WTC11 (cell line): Measurements from ENCODE around the gene ZBTB7C. TPM values are rescaled to one million over a fixed set of nuclear protein-coding genes. Genes with fewer than 3 reads are reported as not detected.
A peak's percentile ranks its signal among the peaks of the same experiment; 100 is the strongest.

ENCODE experiments used
- ATAC-seq: fragments of 200-7000 bp; cut with Tn5 transposase; 2 replicates; pipeline ENCODE4 v1.10.0; 2021; ENCODE audit warnings: mild to moderate bottlenecking, moderate library complexity
- CTCF ChIA-PET: fragments of 300-600 bp; sonication (Branson Sonifier 250); formaldehyde crosslinking; loops from one replicate; lab custom pipeline; 2021; ENCODE audit warnings: antibody characterized with exemption; lab: Charles Lee
- POLR2A ChIA-PET: fragments of 350-600 bp; sonication (Branson Sonifier 250); formaldehyde crosslinking; loops from one replicate; lab custom pipeline; 2021; ENCODE audit warnings: antibody characterized with exemption; lab: Charles Lee
- DNase-seq: peaks from one replicate; pipeline ENCODE4 v3.0.0; 2021; ENCODE audit warnings: low spot score
- H3K27ac Mint-ChIP-seq: 2 replicates; pipeline ENCODE4 v1.8.0; 2021; ENCODE audit warnings: mixed read lengths
- H3K27me3 Mint-ChIP-seq: 2 replicates; pipeline ENCODE4 v1.8.0; 2021; ENCODE audit warnings: low read depth, mild to moderate bottlenecking, moderate library complexity, mixed read lengths
- H3K36me3 Mint-ChIP-seq: 2 replicates; pipeline ENCODE4 v1.8.0; 2021; ENCODE audit warnings: mixed read lengths
- H3K4me1 Mint-ChIP-seq: 2 replicates; pipeline ENCODE4 v1.8.0; 2022; ENCODE audit warnings: mixed read lengths
- H3K4me3 Mint-ChIP-seq: 2 replicates; pipeline ENCODE4 v1.8.0; 2021; ENCODE audit warnings: mild to moderate bottlenecking, moderate library complexity, mixed read lengths
- H3K9me3 Mint-ChIP-seq: 2 replicates; pipeline ENCODE4 v1.8.0; 2021; ENCODE audit warnings: mixed read lengths
- CBFB ChIP-seq: sonication (generic); formaldehyde crosslinking; IDR thresholded peaks from 2 replicates; pipeline ENCODE4 v1.8.1; 2022; ENCODE audit warnings: mild to moderate bottlenecking, low read depth, missing genetic modification reagents
- ETV6 ChIP-seq: sonication (generic); formaldehyde crosslinking; IDR thresholded peaks from 2 replicates; pipeline ENCODE4 v1.8.1; 2022; ENCODE audit warnings: mild to moderate bottlenecking, missing genetic modification reagents
- FOXJ3 ChIP-seq: sonication (generic); formaldehyde crosslinking; IDR thresholded peaks from 2 replicates; pipeline ENCODE4 v1.9.0; 2021; ENCODE audit warnings: missing genetic modification reagents, mild to moderate bottlenecking, borderline replicate concordance
- GRHL2 ChIP-seq: fragments of 250-450 bp; sonication (Bioruptor Pico); IDR thresholded peaks from 2 replicates; pipeline ENCODE4 v1.8.0; 2022; ENCODE audit warnings: mild to moderate bottlenecking, moderate library complexity; ENCODE audit not compliant: insufficient replicate concordance, severe bottlenecking
- HMGA2 ChIP-seq: fragments of 250-450 bp; sonication (Bioruptor Pico); IDR thresholded peaks from 2 replicates; pipeline ENCODE4 v1.4.0; 2021; ENCODE audit warnings: mild to moderate bottlenecking, moderate library complexity
- IRF2 ChIP-seq: sonication (generic); formaldehyde crosslinking; IDR thresholded peaks from 2 replicates; pipeline ENCODE4 v1.8.0; 2022; ENCODE audit warnings: low read depth, missing genetic modification reagents, borderline replicate concordance
- NFE2L1 ChIP-seq: sonication (generic); formaldehyde crosslinking; IDR thresholded peaks from 2 replicates; pipeline ENCODE4 v1.8.1; 2023; ENCODE audit warnings: missing genetic modification reagents
- OVOL2 ChIP-seq: fragments of 250-450 bp; sonication (Bioruptor Pico); IDR thresholded peaks from 2 replicates; pipeline ENCODE4 v1.9.0; 2021; ENCODE audit warnings: mild to moderate bottlenecking, borderline replicate concordance
- RORB ChIP-seq: fragments of 250-450 bp; sonication (Bioruptor Pico); IDR thresholded peaks from 2 replicates; pipeline ENCODE4 v1.9.0; 2021; ENCODE audit warnings: mild to moderate bottlenecking
- TEAD1 ChIP-seq: sonication (generic); formaldehyde crosslinking; IDR thresholded peaks from 2 replicates; pipeline ENCODE4 v1.8.0; 2022; ENCODE audit warnings: mild to moderate bottlenecking, missing genetic modification reagents
- ZNF232 ChIP-seq: sonication (generic); formaldehyde crosslinking; IDR thresholded peaks from 2 replicates; pipeline ENCODE4 v1.8.0; 2022; ENCODE audit warnings: mild to moderate bottlenecking, missing genetic modification reagents
- ZNF263 ChIP-seq: sonication (generic); formaldehyde crosslinking; IDR thresholded peaks from 2 replicates; pipeline ENCODE4 v1.8.1; 2022; ENCODE audit warnings: low read depth, mild to moderate bottlenecking, moderate library complexity, missing genetic modification reagents
- ZNF317 ChIP-seq: sonication (generic); formaldehyde crosslinking; IDR thresholded peaks from 2 replicates; pipeline ENCODE4 v1.8.1; 2023; ENCODE audit warnings: low read depth, mild to moderate bottlenecking, moderate library complexity, missing genetic modification reagents, borderline replicate concordance
- total RNA-seq: library from RNA; stranded (reverse); gene quantifications from 3 replicates; pipeline ENCODE4 v1.2.3, GENCODE V29; 2021
- TF ChIP-seq, protein P1 (sequence below): sonication (generic); formaldehyde crosslinking; IDR thresholded peaks from 2 replicates; pipeline ENCODE4 v1.8.1; 2022; ENCODE audit warnings: mild to moderate bottlenecking, moderate library complexity, missing genetic modification reagents
- TF ChIP-seq, protein P2 (sequence below): fragments of 250-450 bp; sonication (Bioruptor Pico); IDR thresholded peaks from 2 replicates; pipeline ENCODE4 v1.8.0; 2021; ENCODE audit warnings: mild to moderate bottlenecking
- TF ChIP-seq, protein P3 (sequence below): sonication (generic); formaldehyde crosslinking; IDR thresholded peaks from 2 replicates; pipeline ENCODE4 v1.8.1; 2023; ENCODE audit warnings: mild to moderate bottlenecking, missing genetic modification reagents, borderline replicate concordance
- TF ChIP-seq, protein P4 (sequence below): sonication (generic); formaldehyde crosslinking; conservative IDR thresholded peaks from 2 replicates; pipeline ENCODE4 v1.8.1; 2022; ENCODE audit warnings: mild to moderate bottlenecking, missing genetic modification reagents
- TF ChIP-seq, protein P5 (sequence below): sonication (generic); formaldehyde crosslinking; IDR thresholded peaks from 2 replicates; pipeline ENCODE4 v1.8.0; 2023; ENCODE audit warnings: mild to moderate bottlenecking, missing genetic modification reagents

ZBTB7C gene
- total RNA-seq, 1 experiment from 2014 or later: 0.48 TPM

DNA sequence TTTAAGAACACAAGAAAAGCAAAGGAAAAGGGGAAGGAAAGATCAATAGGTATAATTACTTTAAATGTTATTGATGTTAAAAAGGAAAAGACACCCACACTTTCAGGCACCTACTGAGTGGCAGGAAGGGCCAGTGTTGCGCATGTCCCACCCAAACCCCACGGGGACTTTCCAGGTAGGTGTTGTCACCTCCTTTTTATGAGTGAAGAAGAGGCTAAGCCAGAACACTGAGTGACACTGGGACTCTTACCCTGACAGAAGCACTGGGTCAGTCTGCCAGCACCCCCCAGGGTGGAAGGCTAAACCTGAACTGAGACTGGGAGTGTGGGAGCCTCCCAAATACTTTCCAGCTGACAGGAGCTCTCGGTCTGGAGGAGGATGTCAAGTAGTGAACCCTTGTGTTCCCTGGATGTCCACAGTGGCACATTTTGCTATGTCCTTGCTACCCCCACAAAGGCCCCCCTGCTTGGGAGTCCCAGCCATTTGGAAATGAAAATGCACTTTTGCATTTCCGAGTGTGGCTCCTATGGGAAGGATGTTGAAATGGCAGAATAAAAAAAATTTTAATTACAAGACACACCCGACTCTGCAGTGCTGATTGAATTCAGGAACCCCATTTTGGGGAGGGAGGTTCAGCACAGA lies 387.8 kb downstream of the ZBTB7C start:
- no peaks in the 10 kb centered on the region for H3K9me3 Mint-ChIP-seq

DNA sequence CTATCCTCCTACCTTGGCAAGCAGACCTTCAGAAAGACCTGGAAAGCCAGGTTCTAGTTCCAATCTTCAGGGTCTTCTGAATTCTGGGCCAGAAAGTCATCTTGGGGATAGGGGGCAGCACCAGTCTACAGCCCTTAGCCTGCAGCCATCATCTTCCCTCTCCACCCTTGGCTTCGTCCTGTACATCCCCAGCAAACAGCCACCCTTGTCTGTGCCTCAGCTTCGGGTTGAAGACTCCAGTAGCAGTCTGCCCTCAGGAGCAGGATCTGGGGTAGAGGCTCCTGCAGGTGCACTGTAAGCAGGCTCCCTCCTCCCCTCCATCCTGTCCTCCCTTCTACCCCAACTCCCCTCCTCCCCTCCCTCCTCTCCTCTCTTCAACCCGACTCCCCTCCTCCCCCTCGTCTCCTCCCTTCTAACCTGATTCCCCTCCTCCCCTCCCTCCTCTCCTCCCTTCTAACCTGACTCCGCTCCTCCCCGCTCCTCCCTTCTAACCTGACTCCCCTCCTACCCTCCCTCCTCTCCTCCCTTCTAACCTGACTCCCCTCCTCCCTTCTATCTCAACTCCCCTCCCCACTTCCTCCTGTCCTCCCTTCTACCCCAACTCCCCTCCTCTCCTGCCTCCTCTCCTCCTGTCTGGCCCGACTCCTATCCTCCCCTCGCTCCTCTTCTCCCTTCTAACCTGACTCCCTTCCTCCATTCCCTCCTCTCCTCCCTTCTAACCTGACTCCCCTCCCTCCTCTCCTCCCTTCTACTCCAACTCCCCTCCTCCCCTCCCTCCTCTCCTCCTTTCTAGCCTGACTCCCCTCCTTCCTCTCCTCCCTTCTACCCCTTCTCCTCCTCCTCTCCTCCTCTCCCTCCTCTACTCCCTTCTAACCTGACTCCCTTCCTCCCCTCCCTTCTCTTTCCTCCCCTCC lies 388.6 kb downstream of the ZBTB7C start:
- Mint-ChIP-seq H3K9me3 (no peaks in the 10 kb centered on the region), H3K36me3 (no peaks in the 10 kb centered on the region), H3K27ac (no peak overlapping the region), H3K27me3 (no peaks in the 10 kb centered on the region; the same call in 1 of the 2 replicates), H3K4me3 (no peak overlapping the region), H3K4me1 (peaks cover 29% of the 10 kb centered on the region)
- POLR2A ChIA-PET: no interaction called here
- no peak for TF ChIP-seq IRF2 (CRISPR knock-in tag)
- no peak for TF ChIP-seq GRHL2 (CRISPR knock-in tag)
- TF ChIP-seq ZNF263 (CRISPR knock-in tag): peak; percentile 59
- TF ChIP-seq, protein P1, sequence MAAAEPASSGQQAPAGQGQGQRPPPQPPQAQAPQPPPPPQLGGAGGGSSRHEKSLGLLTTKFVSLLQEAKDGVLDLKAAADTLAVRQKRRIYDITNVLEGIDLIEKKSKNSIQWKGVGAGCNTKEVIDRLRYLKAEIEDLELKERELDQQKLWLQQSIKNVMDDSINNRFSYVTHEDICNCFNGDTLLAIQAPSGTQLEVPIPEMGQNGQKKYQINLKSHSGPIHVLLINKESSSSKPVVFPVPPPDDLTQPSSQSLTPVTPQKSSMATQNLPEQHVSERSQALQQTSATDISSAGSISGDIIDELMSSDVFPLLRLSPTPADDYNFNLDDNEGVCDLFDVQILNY (CRISPR knock-in tag): no peak
- CTCF ChIA-PET: interaction anchor here (0.7 to 2.4 kb wide), 3 partner anchors 13 to 18 kb away, joined by 3 to 8 read pairs (median 3); no protein-coding TSS in a partner anchor
- no peak for ATAC-seq
- DNase-seq: peak; percentile 10

More for the DNA sequence above, 387.8 kb downstream of the ZBTB7C start:
- H3K27ac Mint-ChIP-seq: no peak overlapping the region
- CTCF ChIA-PET: interaction anchor here (0.7 to 1.4 kb wide), 6 partner anchors 9 to 274 kb away, joined by 3 to 6 read pairs (median 4); no protein-coding TSS in a partner anchor
- H3K36me3 Mint-ChIP-seq: no peaks in the 10 kb centered on the region
- no peak overlapping the region for H3K4me3 Mint-ChIP-seq
- no peak for TF ChIP-seq ZNF232 (CRISPR knock-in tag)
- TF ChIP-seq, all 79 proteins: peak for 0
- ATAC-seq (no peak), DNase-seq (peak; percentile 10)
- Mint-ChIP-seq H3K27me3 (no peaks in the 10 kb centered on the region; the same call in 1 of the 2 replicates), H3K4me1 (peaks cover 32% of the 10 kb centered on the region)
- POLR2A ChIA-PET: no interaction called here

DNA sequence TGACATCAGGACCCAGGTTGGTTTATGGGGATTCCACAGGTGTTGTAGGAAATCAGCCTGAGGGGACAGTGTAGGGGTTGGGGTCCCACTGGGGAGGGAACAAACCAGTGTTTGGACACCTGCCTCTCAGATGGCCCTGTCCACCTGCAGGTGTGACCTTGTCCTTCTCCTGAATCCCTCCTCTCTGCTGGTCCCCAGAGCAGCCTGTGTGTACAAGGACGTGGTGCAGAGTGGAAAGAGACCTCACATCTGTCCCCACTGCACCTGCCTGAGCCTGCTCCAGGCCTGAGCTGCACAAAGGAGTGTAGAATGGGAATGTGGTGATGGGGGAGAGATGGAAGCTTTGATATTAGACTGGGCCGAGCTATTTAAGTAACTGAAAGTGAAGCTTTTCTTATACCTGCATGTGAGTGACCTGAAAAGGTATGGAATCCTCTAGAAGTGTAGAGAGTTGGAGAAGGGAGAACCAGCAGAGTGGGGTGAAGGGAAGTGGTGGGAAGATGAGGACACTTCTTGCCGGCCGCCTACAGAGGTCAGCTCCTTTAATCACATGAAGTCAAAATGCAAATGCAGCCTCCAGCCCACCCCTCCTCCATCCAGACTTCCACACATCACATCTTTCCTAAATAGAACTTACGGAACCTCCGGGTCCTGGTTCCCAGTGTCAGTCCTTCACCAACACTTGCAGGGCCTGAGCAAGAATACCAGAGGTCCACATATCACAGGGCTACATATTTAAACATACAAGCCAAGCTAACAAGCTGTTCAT lies 389.4 kb downstream of the ZBTB7C start:
- no peak overlapping the region for H3K4me3 Mint-ChIP-seq
- H3K27ac Mint-ChIP-seq: no peak overlapping the region
- ChIA-PET POLR2A (no interaction called here), CTCF (interaction anchor here (0.8 to 2.4 kb wide), 3 partner anchors 12 to 425 kb away, joined by 3 to 8 read pairs (median 5); no protein-coding TSS in a partner anchor)
- peaks cover 2% of the 10 kb centered on the region; the same call in 1 of the 2 replicates for H3K27me3 Mint-ChIP-seq
- no peaks in the 10 kb centered on the region; the same call in 1 of the 2 replicates for H3K36me3 Mint-ChIP-seq
- no peak for ATAC-seq
- H3K9me3 Mint-ChIP-seq: peaks cover 2% of the 10 kb centered on the region; the same call in 1 of the 2 replicates
- peaks cover 29% of the 10 kb centered on the region for H3K4me1 Mint-ChIP-seq
- no peak for DNase-seq
- TF ChIP-seq FOXJ3 (CRISPR knock-in tag) (no peak), RORB (CRISPR knock-in tag) (no peak), NFE2L1 (CRISPR knock-in tag) (no peak), IRF2 (CRISPR knock-in tag) (no peak), HMGA2 (no peak), ETV6 (CRISPR knock-in tag) (no peak), ZNF317 (CRISPR knock-in tag) (no peak), TEAD1 (CRISPR knock-in tag) (no peak), CBFB (CRISPR knock-in tag) (no peak), OVOL2 (CRISPR knock-in tag) (no peak)
- TF ChIP-seq, protein P2, sequence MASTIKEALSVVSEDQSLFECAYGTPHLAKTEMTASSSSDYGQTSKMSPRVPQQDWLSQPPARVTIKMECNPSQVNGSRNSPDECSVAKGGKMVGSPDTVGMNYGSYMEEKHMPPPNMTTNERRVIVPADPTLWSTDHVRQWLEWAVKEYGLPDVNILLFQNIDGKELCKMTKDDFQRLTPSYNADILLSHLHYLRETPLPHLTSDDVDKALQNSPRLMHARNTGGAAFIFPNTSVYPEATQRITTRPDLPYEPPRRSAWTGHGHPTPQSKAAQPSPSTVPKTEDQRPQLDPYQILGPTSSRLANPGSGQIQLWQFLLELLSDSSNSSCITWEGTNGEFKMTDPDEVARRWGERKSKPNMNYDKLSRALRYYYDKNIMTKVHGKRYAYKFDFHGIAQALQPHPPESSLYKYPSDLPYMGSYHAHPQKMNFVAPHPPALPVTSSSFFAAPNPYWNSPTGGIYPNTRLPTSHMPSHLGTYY: no peak
- TF ChIP-seq, protein P3, sequence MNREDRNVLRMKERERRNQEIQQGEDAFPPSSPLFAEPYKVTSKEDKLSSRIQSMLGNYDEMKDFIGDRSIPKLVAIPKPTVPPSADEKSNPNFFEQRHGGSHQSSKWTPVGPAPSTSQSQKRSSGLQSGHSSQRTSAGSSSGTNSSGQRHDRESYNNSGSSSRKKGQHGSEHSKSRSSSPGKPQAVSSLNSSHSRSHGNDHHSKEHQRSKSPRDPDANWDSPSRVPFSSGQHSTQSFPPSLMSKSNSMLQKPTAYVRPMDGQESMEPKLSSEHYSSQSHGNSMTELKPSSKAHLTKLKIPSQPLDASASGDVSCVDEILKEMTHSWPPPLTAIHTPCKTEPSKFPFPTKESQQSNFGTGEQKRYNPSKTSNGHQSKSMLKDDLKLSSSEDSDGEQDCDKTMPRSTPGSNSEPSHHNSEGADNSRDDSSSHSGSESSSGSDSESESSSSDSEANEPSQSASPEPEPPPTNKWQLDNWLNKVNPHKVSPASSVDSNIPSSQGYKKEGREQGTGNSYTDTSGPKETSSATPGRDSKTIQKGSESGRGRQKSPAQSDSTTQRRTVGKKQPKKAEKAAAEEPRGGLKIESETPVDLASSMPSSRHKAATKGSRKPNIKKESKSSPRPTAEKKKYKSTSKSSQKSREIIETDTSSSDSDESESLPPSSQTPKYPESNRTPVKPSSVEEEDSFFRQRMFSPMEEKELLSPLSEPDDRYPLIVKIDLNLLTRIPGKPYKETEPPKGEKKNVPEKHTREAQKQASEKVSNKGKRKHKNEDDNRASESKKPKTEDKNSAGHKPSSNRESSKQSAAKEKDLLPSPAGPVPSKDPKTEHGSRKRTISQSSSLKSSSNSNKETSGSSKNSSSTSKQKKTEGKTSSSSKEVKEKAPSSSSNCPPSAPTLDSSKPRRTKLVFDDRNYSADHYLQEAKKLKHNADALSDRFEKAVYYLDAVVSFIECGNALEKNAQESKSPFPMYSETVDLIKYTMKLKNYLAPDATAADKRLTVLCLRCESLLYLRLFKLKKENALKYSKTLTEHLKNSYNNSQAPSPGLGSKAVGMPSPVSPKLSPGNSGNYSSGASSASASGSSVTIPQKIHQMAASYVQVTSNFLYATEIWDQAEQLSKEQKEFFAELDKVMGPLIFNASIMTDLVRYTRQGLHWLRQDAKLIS (CRISPR knock-in tag): no peak
- TF ChIP-seq, protein P4, sequence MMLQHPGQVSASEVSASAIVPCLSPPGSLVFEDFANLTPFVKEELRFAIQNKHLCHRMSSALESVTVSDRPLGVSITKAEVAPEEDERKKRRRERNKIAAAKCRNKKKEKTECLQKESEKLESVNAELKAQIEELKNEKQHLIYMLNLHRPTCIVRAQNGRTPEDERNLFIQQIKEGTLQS (CRISPR knock-in tag): no peak
- TF ChIP-seq, protein P5, sequence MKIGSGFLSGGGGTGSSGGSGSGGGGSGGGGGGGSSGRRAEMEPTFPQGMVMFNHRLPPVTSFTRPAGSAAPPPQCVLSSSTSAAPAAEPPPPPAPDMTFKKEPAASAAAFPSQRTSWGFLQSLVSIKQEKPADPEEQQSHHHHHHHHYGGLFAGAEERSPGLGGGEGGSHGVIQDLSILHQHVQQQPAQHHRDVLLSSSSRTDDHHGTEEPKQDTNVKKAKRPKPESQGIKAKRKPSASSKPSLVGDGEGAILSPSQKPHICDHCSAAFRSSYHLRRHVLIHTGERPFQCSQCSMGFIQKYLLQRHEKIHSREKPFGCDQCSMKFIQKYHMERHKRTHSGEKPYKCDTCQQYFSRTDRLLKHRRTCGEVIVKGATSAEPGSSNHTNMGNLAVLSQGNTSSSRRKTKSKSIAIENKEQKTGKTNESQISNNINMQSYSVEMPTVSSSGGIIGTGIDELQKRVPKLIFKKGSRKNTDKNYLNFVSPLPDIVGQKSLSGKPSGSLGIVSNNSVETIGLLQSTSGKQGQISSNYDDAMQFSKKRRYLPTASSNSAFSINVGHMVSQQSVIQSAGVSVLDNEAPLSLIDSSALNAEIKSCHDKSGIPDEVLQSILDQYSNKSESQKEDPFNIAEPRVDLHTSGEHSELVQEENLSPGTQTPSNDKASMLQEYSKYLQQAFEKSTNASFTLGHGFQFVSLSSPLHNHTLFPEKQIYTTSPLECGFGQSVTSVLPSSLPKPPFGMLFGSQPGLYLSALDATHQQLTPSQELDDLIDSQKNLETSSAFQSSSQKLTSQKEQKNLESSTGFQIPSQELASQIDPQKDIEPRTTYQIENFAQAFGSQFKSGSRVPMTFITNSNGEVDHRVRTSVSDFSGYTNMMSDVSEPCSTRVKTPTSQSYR: no peak
